GM19452 (cell line): ENCODE data around the gene HEMK1.

Source experiments
- ATAC-seq: cut with Tn5 transposase; IDR thresholded peaks from one replicate; pipeline ENCODE4 v1.9.1; 2021; ENCODE audit not compliant: unreplicated experiment

HEMK1 gene, protein sequence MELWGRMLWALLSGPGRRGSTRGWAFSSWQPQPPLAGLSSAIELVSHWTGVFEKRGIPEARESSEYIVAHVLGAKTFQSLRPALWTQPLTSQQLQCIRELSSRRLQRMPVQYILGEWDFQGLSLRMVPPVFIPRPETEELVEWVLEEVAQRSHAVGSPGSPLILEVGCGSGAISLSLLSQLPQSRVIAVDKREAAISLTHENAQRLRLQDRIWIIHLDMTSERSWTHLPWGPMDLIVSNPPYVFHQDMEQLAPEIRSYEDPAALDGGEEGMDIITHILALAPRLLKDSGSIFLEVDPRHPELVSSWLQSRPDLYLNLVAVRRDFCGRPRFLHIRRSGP

DNA sequence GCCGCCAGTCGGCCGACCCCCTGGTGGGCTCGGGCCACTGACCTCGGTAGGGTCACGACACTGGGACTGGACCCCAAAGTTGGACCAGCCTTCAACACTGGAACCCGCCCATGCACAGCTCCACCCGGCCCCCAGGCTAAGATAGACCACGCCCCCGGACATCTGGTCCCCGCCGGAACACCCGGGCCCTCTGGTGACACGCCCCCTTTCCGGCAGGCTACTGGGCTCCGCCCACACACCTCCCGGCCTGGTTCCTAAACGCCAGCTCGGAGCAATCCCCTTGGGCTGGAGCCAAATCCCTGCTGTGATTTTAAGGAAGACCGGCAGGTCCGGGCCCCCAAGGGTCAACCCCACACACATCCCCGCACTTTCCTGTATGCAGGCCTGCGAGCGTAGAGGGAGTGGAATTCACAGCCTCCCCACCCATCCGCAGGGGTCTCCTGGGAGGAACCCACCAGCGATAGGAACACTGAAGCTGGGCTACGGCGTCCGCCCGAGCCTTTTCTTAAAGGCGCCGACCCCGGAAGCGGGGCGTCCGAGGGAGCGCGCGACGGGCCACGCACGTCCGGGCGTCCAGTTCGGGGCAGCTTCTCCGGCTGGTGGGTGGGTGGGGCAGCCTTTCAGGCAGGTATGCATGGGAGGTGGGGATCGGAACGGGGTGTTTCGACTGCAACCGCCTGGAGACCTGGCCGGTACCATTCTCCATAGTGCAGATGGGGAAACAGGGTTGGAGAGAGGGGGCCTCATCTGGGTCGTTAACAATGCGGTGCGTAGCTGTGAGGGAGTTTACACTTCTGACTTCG is at the start of gene HEMK1:
Gene HEMK1 (plus strand): TSS at position 576 of the 803 bp plus-strand sequence. CDS start 1,583 bp downstream, outside the sequence.
- ATAC-seq: peak; percentile 64

DNA sequence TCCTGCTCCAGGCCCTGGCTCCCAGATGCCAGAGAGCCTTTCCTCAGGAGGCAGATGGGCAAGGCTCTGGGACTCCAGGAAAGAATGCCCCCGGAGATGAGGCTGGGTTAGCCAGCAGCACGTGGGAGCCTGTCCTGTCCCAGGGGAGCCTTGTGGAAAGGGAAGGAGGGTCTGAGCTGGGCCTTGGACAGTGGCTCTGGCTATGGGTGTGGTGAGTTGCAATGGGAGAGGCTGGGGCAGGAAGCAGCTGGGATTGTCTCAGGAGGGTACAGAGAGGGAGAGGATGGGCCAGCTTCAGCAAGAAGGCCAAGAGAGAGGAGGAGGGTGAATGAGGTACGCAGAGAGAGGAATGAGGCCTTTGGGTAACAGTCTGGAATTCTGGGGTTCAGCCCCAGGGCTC is 48.5 kb upstream of the HEMK1 start:
- ATAC-seq: no peak

DNA sequence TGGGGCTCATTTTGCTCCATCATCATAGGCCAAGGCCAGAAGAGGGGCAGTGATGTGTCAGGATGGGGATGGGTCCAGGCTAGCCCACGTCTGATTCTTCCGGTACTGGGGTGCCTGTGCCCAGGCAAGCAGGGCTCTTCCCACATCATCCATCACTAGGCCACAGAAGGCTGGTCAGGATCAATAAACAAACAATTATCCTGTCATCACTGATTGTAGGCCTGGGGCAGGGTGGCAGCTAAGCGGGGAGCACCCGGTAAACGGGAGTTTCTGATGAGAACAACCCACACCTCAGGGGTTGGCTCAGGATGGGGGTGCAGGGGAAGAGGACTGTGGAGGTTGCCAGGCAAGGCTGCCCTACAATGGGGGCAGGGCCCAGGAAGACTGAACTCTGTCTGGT is 47.8 kb upstream of the HEMK1 start:
- no peak for ATAC-seq

DNA sequence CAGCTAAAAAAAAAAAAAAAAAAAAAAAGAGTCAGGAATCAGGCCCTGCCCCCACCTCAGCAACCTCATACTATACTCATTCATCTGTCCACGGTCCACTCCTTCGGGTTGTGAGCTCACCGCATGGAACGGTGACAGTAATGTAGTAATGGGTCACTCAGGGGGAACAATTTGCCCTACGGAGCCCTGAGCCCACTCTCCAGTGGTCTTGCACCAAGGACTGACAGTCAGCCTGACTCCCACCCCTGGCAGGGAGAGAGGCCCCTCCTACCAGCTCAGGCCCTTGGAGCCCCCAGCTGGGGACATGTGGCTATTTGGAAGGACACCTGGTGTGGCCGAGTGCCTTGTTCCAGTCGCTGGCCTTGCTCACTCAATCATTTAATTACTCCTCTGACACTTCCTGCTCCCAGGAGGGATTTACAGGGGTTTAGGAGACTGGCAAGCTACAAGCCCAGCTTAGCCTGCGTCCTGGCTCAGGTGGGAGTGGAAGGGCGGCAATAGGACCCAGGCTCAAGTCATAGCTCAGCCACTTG is 46.0 kb upstream of the HEMK1 start:
- no peak for ATAC-seq

DNA sequence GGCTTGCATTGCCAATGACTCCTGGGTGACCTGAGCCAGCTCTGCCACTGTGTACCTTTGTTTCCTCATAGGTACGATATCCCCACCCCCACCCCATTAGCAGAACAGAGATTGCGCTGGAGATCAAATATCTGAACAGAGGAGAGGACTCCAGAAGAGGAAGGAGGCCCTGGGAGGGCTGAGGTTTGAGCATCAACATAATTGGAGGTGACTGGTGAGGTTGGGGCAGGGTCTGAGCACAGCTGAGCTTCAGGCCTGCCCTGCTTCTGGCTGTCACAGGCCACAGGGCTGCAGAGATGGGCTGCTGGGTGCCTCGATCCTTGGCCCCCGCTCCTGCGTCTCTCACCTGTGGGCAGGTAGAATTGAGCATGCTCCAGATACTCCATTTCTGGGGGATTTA is 44.6 kb upstream of the HEMK1 start:
- no peak for ATAC-seq

DNA sequence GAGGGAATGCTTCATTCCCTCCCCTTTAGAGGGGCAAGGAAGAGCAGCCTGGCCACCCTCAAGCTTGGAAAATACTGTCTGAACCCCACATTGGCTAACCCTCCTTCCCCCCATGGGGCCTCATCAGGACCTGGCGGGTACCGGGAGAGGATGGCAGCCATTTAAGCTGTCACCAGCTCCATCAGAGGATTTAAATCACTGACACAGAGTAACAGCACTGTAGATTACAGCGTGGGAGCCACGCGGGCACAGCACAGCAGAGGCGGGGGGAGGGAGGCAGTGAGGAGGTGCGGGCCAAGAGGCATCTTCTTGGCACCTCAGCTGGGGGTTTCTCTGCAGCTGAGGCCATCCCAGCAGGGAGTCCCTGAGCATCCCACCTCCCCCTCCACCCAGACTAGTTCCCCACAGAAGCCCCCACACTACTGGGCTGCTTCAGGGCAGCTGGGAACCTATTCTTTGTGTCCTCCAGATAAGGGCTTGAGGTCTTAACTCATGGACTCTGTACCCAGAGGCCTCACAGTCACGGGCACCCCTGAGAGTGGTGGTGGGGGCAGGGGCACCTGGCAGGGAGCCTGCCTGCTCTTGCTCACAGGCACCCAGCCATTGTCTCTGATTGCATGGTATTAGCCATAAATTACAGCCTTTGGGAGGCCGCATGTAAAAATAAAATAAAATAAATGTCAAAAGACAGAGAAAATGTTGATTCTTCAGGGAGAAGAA is 44.0 kb upstream of the HEMK1 start:
- ATAC-seq: no peak

DNA sequence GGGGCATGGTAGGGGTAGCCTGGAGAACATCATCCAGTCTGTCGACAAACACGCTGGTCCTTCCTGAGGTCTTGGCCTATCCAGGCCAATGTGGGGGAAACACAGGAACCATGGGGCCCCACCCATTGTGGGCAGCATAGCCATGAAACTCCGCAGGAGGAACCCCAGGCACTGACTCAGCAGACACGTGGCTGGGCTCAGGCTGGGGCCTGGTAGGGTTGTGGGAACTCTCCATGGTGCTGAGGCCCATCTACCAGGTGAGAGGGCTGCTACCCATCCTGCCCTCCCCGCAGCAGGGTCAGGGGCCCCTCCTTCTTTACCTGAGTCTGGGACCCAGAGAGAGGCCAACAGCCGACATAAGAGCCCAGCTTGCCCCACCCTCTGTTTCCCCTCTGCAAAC is 43.3 kb upstream of the HEMK1 start:
- ATAC-seq: no peak

DNA sequence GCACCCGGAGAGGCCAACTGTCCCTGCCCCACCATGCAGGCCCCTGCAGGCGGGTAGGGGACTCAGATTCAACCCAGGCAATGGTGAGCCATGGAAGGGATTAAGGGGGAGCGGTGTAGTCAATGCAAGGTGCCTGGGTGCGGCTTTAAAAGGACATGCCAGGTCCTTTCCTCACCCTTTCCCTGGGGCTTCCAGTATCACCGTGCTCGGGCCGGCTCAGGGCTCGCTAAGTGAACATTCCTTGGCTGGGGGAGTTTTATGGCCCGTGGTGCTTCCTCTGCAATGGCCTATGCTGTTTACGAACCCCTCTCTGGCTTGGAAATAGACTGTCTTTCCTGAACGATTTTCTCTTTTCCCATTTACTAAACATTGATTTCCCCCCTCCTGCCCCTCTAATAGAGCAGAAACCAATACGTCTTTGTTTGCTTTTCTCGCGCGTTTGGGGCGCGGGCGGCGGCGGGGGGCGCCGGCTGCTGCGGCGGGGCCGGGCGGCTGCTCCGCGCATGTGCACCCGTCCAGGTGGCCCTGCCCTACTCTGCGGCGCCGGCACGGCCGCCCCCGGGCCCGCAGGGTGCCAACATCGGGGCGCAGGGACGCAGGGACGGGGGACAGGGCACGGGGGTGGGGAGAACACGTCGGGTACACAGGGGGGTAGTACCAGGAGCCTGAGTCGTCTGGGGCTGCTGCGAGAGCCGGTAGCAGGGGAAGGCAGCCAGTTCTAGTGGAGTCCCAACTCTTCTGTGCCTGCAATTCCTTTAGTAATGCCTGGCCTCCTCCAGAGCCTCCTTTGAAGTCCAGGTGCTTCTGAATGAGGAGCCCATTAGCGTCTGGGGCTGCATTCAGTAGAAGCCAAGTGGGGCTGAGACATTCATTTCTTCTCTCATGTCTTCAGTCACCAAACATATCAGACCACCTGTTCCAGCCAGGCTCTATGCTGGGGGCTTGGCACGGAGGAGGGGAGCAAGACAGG is 39.0 kb upstream of the HEMK1 start:
- no peak for ATAC-seq

DNA sequence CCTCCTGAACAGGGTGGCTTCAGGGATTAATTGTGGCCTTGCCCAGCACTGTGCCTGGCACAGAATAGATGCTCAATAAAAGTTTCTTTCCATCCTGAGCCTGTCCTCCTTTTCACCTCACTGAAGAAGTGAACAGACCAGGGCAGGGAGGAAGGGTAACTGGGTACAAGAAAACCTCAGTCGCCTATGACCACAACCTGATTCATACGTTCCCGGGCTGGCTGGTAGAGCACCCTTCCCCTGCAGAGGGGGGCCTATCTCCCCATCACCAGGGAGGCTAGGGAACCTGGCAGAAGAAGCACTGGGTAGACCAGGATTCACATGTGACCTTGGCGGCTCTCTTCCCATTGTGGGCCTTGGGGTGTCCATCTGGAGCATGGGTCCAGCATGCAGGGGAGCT is 38.1 kb upstream of the HEMK1 start:
- no peak for ATAC-seq

DNA sequence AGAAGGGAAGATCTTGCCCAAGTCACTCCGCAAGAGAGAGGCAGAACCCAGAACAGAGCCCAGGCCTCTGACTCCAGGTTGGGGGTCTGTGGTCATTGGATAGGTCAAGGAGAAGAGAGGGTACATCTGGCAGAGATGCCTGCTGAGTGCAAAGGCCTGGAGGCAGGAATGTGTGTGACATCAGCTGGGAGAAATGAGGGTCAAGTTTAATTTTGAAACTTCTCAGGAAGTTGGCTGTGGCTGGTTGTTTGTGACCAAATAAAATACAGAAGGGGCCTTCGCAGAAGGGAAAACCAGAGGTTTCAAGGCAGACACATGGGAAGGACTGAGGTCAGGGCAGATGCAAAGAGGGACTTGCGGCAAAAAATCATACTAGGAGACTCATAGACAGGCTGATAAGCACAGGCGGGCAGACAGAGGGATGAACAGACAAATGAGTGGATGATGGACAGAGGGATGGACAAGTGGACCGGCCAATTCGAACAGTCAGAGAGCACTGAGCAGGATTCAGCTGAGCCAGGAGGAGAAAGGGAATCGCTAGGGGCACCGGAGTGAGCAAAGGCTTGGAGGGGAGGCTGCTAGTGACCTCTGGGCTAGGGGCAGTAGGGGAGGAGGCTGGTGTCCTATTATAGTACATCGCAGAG is 37.1 kb upstream of the HEMK1 start:
- no peak for ATAC-seq

DNA sequence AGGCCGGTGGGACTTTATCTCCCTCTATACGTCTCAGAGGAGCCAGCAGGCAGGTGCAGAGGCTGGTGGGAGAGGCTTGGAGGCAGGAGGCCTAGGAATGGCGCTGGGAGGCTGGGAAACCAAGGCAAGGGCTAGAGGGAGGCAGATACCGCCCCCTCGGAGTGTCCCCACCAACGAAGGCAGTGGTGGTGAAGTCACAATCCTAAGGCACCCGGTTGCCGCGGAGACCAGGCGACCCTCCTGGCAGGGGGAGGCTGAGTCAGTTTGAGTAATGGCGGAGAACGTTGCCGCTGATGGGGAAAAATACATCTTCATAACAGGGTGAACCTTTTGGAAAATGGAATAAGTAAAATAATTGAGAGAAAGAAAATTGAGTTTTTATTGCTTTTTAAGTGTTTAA is 36.0 kb upstream of the HEMK1 start:
- ATAC-seq: no peak

DNA sequence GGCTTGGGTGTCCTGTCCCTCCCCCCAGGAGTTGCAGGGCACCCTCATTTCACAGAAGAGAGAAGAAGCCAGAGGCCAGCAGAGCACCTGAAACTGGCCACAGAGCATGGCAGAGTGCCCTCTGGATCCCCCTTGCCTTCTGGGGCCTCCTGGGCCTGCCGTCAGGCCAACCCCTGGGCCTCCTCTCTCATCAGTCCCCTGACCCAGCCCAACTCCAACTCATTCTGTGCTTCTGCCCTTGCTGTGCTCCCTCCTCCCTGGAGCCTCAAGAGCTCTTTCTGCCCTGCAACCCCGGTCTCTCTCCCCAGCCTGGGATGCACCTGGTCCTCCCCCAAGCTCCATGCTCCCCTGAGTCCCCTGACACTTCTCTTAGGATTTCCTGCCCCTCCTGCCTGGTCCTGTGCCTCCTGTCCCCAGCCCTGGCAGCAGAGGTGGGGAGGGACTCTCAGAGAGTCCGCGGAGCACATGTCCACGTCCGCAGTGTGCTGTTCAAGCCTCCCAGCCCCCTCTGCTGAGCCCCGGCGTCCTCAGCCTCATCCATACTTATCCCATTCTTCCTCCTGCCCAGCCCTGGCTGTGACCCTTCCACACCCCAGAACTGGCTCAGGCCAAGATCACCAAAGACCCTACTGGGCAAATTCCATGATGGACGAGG is 35.4 kb upstream of the HEMK1 start:
- ATAC-seq: no peak

DNA sequence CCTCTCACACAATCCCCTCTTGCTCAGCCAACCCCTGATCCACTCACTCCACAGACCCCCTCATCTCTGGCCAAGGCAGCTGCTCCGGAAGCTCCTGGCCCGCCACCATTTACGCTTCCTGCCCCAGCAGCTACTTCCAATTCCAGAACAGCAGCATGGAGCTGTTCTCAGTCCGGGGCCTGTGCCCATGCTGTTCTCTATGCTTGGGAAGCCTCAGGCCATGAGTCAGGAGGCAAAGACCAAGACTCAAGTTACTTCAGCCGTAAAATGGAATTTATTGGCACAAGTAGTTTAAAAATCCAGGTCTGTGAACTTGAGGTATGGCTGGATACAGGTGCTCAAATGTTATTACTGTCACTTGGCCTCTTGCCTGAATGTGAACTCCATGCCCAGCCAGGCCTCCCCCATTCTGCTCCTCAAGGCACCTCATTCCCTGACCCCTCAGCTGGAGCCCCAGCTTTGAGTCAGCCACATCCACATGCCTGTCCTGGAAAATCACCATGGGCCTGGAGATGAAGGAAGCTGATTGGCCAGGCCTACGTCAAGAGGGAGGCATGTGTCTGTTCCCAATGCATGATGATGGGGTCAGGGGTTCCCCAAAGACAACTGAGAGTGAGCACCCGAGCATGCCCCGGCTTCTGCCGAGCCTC is 34.5 kb upstream of the HEMK1 start:
- no peak for ATAC-seq

DNA sequence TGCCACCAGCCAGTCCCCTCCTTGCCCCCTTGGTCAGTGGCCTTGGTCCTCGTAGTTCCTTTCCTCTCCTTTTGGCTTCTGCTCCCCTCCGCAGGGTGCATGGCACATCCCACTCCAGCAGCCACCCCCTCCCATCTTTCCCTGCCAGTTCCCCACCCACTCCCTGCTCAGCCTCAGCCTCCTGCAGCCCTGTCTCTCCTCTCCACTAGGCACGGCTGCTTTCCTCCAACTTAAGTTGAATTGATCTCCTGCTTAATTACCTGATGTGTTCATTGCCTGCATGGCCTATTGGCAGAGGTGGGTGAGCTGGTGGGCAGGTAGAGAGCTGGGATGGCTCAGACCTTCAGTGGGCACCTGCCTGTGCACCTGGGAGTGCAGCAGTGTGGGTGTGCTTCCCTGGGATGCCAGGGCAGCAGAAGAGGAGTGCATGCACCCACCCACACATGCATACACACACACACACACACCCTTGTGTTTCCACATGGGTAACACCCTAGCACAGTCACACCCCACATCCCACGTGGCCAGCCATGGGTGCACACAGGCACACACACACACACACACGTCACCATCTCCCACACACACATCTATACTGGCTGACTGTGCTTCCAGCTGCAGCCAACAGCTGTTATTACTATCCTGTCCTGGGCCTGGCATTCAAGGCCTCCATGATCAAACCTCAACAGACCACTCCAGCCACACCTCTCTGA is 32.7 kb upstream of the HEMK1 start:
- no peak for ATAC-seq

DNA sequence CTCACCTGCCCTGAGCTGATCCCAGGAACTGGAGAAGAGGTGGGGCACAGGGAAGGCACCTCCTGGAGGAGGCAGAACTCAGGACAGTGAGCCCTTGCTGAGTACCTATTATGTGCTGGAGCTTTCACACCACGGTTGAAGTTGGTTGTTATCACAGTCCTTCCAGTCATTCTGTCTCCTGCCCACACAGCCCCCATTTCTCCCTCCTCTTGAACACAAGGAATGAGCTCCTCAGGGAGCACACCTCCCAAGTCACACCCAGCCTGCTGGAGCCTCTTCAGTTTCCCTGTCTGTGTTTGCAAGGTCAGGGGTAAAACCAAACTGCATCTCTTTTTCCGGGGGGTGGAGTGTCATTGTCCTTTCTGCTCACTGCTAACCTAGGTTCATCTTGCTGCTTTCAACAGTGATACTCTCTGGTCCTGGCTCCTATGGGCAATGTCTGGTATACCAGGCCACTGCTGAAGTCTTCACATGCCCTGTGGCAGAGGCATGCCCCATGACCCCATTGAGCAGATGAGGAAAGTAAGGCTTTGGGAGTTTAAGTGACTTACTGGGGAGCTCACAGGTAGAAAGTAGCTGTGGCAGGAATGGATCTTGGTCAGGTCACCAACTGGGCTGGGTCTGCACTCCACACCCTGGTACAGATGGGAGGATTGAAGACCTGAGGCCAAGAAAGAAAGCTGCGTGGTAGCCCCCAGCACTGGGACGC is 31.7 kb upstream of the HEMK1 start:
- no peak for ATAC-seq

DNA sequence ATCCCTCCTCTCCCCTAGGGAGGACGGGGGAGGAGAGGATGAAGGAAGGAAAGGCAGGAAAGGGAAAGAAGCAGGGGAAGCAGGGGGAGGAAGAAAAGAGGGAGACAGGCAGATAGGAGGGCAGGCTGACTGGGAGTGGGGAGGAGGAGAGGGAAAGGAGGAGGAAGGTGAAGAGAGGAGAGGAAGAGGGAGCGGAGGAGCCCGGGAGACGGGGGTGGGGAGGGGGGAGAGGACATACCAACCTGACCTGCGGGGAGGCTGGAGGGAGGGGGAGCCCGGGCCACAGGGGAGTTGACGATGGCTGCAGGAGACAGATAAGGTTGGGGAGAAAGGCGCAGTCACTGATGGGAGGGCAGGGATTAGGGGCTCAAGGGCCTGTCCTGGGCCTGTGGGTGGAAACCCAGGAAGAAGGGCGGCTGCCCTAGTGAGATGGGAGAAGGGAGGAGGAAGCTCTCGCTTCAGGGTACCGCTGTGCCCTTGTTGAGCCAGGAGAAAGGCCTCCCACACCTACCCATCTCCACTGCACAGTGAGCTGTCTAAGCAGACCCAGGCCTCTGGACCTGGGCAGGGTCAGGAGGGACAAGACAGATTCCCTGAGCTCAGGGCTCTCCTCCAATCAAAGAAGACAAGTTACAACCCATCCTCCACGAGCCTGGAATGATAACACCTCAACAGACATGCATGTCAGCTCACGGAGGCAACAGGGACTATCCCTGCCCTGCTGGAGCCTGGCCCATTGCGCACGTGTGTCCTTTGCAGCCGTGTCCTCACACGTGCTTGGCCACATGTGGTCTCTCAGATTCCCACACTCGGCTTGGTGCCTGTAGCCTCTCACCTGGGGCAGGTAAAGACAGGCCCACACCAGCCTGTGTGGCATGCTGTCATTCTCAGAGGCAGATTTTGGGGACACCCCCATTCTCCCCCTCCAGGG is 29.7 kb upstream of the HEMK1 start:
- no peak for ATAC-seq
